Left renal cortex interstitium (tissue), 4 donors: ENCODE data around the gene RAD51AP2. TPM values are rescaled to one million over a fixed set of nuclear protein-coding genes. Genes with fewer than 3 reads are reported as not detected.

Source experiments
- DNase-seq, 4 donors: peaks; one replicate each; pipeline ENCODE4 v3.0.0-alpha.2; 2013; ENCODE audit warnings: low read depth in 4 of 4, low spot score in 2 of 4, missing footprints in 1 of 4
- polyA plus RNA-seq, 4 donors: library from polyadenylated mRNA; unstranded; fragments of 120-200 nt; gene quantifications; one replicate each; pipeline ENCODE4 v1.2.1, GENCODE V29; 2013; ENCODE audit not compliant: insufficient read length in 4 of 4

The RAD51AP2 gene
- polyA plus RNA-seq, 4 donors, result 0.17 to 0.40 (median 0.25) TPM

GRCh38 chr2:17476064-17476463, 42.2 kb downstream of the RAD51AP2 start:
- no peak for DNase-seq

DNA sequence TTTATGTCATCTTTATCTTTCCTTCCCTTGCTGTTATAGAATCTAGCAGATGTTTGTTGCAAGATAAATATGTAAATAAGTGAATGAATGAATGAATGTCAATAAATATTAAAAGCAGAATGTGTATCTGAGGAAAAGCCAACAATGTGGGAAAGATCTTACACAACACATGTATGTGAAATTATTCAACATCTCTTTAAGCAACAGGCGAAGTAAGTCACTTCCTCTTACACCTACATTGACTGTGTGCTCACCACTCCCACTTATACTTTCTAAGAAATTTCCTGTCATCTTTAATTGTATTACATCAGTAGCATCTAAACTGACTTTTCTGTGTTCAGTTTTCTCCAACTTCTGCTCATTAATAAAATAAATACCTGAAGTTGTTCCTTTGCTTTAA, 43.0 kb downstream of the RAD51AP2 start:
- no peak for DNase-seq

DNA sequence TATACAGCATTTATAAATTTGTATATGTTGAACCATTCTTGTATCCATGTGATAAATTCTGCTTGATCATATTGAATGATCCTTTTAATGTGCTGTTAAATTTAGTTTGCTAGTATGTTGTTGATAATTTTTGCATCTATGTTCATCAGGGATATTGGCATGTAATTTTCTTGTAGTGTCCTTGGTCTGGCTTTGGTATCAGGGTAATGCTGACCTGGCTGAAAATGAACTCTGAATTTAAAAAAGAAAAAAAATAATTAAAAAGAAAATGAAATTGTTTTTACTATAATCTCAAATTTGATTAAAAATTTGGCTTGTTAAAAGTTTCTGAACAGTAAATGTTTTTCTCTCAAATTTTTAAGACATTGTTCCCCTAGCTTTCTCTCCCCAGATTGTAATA, 46.3 kb downstream of the RAD51AP2 start:
- DNase-seq, result no peak

- no peak for DNase-seq
Measured at GRCh38 chr2:17470855-17471641, 47.2 kb downstream of the RAD51AP2 start.

DNA sequence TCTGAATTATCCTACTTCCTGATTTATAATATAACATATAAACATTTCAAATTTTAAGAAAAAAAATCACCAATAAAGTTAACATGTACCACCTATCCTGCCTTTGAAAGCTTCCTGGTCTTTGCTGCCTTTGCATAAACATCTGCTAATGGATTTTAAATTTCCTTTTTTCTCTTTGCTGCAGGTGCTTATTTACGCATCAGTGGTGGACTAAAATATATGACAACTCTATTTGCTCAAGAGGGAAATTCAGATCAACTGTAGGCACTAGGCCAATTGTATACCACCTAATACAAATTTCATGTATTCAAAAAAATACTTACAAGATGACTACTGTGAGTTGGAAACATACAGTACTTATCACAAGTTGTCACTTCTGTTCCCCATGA, 57.2 kb downstream of the RAD51AP2 start:
- DNase-seq, result no peak

Other genes with a start within 250 kb of the RAD51AP2 start
- gene VSNL1, start 22.3 kb upstream of the RAD51AP2 start, polyA plus RNA-seq, result 1 to 10 TPM; 3.3 to 5.8 (median 5.0) TPM
- 10 to 100 TPM; 30.7 to 53.0 (median 36.1) TPM for gene SMC6, start 235.4 kb upstream of the RAD51AP2 start, polyA plus RNA-seq
- gene GEN1, start 235.7 kb upstream of the RAD51AP2 start, polyA plus RNA-seq, result 10 to 100 TPM in 2 of 4 donors, 1 to 10 TPM in 2; 8.8 to 25.6 (median 14.3) TPM